ENCODE measurements around the gene FBL. TPM values are rescaled to one million over a fixed set of nuclear protein-coding genes. Genes with fewer than 3 reads are reported as not detected.

Gene FBL
- total and polyA plus RNA-seq, 2 donors, result 185 to 208 TPM

DNA sequence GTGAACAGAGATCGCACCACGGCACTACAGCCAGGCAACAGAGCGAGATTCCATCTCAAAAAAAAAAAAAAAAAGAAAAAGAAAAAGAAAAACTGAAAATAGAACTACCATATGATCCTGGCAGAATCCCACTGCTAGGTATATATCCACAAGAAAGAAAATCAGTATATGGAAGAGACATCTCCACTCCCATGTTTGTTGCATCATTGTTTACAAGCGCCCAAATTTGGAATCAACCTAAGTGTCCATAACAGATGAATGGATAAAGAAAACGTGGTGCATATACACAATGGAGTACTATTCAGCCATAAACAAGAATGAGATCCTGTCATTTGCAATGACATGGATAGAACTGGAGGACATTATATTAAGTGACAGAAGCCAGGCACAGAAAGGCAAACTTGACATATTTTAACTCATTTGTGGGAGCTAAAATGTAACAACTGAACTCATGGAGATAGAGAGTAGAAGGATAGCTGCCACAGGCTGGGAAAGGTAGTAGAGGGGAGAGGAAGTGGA, 38.3 kb downstream of the FBL start:
- Histone ChIP-seq H3K4me3 (ENCODE audit: low read length in 2 of 2) (no peak overlapping the region), H3K27me3 (ENCODE audit: control insufficient read depth in 2 of 2, insufficient read depth in 1 of 2, low read length in 1 of 2) (peaks cover 0 to 2% of the 10 kb centered on the region in 2 donors), H3K36me3 (ENCODE audit: control insufficient read depth in 2 of 2, insufficient read depth in 2 of 2, low read length in 1 of 2) (no peaks in the 10 kb centered on the region), H3K9me3 (ENCODE audit: control insufficient read depth in 2 of 2, insufficient read depth in 1 of 2, low read length in 1 of 2) (peaks cover 0 to 1% of the 10 kb centered on the region in 2 donors), H3K27ac (ENCODE audit: low read depth in 1 of 2, low read length in 1 of 2) (no peak overlapping the region), H3K4me1 (ENCODE audit: control insufficient read depth in 2 of 2, insufficient read depth in 2 of 2, low read length in 2 of 2) (no peaks in the 10 kb centered on the region)
- no peak for DNase-seq (ENCODE audit: low read depth in 6 of 9, low spot score in 9 of 9)
- 90% methylated on average over 5 of the region's 5 CpGs for WGBS

DNA sequence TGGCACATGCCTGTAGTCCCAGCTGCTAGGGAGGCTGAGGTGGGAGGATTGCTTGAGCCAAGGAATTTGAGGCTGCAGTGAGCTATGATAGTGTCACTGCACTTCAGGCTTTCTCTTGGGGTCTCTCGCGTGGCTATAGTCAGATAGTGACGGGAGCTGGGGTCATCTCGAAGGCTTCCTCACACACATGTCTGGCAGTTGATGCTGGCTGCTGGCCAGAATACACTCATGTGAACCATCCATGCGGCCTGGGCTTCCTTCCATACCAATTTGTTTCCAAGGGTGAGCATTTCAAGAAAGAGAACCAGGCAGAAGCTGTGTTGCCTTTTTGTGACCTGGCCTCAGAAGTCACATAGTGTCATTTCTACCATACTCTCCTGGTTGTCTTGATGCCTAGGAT, 41.1 kb downstream of the FBL start:
- WGBS, result 80% methylated on average over 5 of the region's 5 CpGs
- no peaks in the 10 kb centered on the region for H3K4me1 ChIP-seq (ENCODE audit: control insufficient read depth in 2 of 2, insufficient read depth in 2 of 2, low read length in 2 of 2)
- DNase-seq (ENCODE audit: low read depth in 6 of 9, low spot score in 9 of 9), result no peak

DNA sequence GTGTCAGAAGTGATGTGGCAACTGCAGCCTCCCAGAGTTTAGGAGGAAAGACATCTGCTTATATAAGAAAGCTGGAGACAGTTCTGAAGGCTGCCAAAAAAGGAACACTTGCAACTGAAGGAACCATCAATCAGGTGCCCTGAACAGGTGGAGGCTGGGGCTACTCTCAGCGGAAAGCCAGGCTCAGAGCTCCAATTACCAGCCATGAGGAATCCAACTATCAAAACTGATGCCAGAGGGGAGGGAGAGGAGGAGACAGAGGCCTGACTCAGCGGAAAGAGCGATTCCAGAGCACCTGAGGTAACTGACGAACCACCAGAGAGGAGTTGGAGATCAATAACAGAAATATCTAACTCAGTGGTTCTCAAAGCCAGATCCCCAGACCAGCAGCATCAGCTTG, 43.2 kb downstream of the FBL start:
- DNase-seq (ENCODE audit: low read depth in 6 of 9, low spot score in 9 of 9), result peak in 1 of 9 donors; percentile 9
- Histone ChIP-seq H3K4me3 (ENCODE audit: low read length in 2 of 2) (no peak overlapping the region), H3K27me3 (ENCODE audit: control insufficient read depth in 2 of 2, insufficient read depth in 1 of 2, low read length in 1 of 2) (peaks cover 0 to 5% of the 10 kb centered on the region in 2 donors), H3K27ac (ENCODE audit: low read depth in 1 of 2, low read length in 1 of 2) (no peak overlapping the region), H3K36me3 (ENCODE audit: control insufficient read depth in 2 of 2, insufficient read depth in 2 of 2, low read length in 1 of 2) (no peaks in the 10 kb centered on the region), H3K9me3 (ENCODE audit: control insufficient read depth in 2 of 2, insufficient read depth in 1 of 2, low read length in 1 of 2) (peaks cover 0 to 1% of the 10 kb centered on the region in 2 donors), H3K4me1 (ENCODE audit: control insufficient read depth in 2 of 2, insufficient read depth in 2 of 2, low read length in 2 of 2) (no peaks in the 10 kb centered on the region)
- 50% methylated on average over 4 of the region's 4 CpGs for WGBS

More for the DNA sequence above, 41.1 kb downstream of the FBL start:
- Histone ChIP-seq H3K9me3 (ENCODE audit: control insufficient read depth in 2 of 2, insufficient read depth in 1 of 2, low read length in 1 of 2) (peaks cover 0 to 1% of the 10 kb centered on the region in 2 donors), H3K27me3 (ENCODE audit: control insufficient read depth in 2 of 2, insufficient read depth in 1 of 2, low read length in 1 of 2) (peaks cover 0 to 5% of the 10 kb centered on the region in 2 donors), H3K27ac (ENCODE audit: low read depth in 1 of 2, low read length in 1 of 2) (no peak overlapping the region), H3K4me3 (ENCODE audit: low read length in 2 of 2) (no peak overlapping the region), H3K36me3 (ENCODE audit: control insufficient read depth in 2 of 2, insufficient read depth in 2 of 2, low read length in 1 of 2) (no peaks in the 10 kb centered on the region)

DNA sequence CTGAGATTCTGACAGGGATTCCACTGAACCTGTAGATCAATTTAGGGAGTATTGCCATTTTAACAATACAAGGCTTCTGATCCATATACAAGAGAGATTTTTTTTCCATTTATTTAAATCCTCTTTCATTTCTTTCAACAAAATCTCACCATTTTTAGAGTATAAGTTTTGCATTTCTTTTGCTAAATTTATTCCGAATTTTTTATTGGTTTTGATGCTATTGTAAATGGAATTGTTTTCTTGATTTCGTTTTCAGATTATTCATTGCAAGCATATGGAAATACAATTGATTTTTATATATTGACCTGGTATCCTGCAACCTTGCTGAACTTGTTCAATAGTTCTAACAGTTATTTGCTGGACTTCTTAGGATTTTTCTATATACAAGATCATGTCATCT, 49.1 kb downstream of the FBL start:
- Histone ChIP-seq H3K4me3 (ENCODE audit: low read length in 2 of 2) (no peak overlapping the region), H3K36me3 (ENCODE audit: control insufficient read depth in 2 of 2, insufficient read depth in 2 of 2, low read length in 1 of 2) (no peaks in the 10 kb centered on the region), H3K4me1 (ENCODE audit: control insufficient read depth in 2 of 2, insufficient read depth in 2 of 2, low read length in 2 of 2) (peaks cover 0 to 2% of the 10 kb centered on the region in 2 donors), H3K27ac (ENCODE audit: low read depth in 1 of 2, low read length in 1 of 2) (no peak overlapping the region), H3K9me3 (ENCODE audit: control insufficient read depth in 2 of 2, insufficient read depth in 1 of 2, low read length in 1 of 2) (no peaks in the 10 kb centered on the region), H3K27me3 (ENCODE audit: control insufficient read depth in 2 of 2, insufficient read depth in 1 of 2, low read length in 1 of 2) (peaks cover 0 to 3% of the 10 kb centered on the region in 2 donors)
- DNase-seq (ENCODE audit: low read depth in 6 of 9, low spot score in 9 of 9), result no peak
- WGBS, result 86% methylated on average over 2 of the region's 2 CpGs

DNA sequence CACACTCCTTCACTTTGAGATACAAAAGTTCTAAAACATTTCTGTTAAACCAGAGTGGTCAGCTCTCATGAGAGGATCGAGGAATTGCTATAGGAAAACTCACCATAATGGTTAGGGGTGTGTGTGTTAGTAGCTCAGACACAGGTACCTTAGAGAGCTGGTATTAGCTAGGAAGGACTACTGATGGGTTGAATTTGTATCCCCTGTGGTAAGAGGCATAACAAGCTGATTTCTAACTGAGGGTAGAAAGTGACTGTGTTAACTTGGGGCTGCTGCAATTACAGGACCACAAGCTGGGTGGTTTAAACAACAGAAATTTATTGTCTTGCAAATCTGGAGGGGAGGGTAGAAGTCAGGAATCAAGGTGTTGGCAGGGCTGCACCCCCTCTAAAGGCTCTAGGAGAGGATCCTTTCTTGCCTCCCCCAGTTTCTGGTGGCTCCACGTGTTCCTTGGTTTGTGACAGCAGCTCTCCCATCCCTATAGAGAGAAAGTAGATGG, 50.1 kb downstream of the FBL start:
- Histone ChIP-seq H3K36me3 (ENCODE audit: control insufficient read depth in 2 of 2, insufficient read depth in 2 of 2, low read length in 1 of 2) (no peaks in the 10 kb centered on the region), H3K27ac (ENCODE audit: low read depth in 1 of 2, low read length in 1 of 2) (no peak overlapping the region), H3K4me1 (ENCODE audit: control insufficient read depth in 2 of 2, insufficient read depth in 2 of 2, low read length in 2 of 2) (peaks cover 0 to 2% of the 10 kb centered on the region in 2 donors), H3K4me3 (ENCODE audit: low read length in 2 of 2) (no peak overlapping the region), H3K9me3 (ENCODE audit: control insufficient read depth in 2 of 2, insufficient read depth in 1 of 2, low read length in 1 of 2) (no peaks in the 10 kb centered on the region), H3K27me3 (ENCODE audit: control insufficient read depth in 2 of 2, insufficient read depth in 1 of 2, low read length in 1 of 2) (peaks cover 0 to 2% of the 10 kb centered on the region in 2 donors)
- WGBS, result 47% methylated on average over 2 of the region's 2 CpGs
- no peak for DNase-seq (ENCODE audit: low read depth in 6 of 9, low spot score in 9 of 9)

DNA sequence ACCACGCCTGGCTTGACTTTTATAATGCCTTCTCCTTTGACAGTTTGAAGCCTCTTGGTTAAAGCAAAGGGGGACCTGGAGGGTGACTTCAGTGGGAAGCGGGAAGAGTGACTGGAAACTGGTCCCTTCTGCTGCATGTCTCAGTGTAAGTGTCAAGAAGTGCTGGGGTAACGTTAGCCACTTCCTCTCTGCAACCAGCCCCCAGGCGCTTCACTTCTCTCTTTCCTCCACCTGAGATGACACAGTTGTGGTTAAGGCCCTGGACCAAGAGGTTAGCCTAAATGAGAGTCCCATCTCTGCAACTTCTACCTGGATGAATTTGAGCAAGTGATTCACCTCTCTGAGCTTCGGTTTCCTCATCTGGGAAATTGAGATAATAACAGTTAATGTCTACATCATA, 51.2 kb downstream of the FBL start:
- WGBS, result 40% methylated on average over 5 of the region's 5 CpGs
- H3K4me3 ChIP-seq (ENCODE audit: low read length in 2 of 2), result no peak overlapping the region
- no peak for DNase-seq (ENCODE audit: low read depth in 6 of 9, low spot score in 9 of 9)
- H3K36me3 ChIP-seq (ENCODE audit: control insufficient read depth in 2 of 2, insufficient read depth in 2 of 2, low read length in 1 of 2), result no peaks in the 10 kb centered on the region
- H3K27me3 ChIP-seq (ENCODE audit: control insufficient read depth in 2 of 2, insufficient read depth in 1 of 2, low read length in 1 of 2), result peaks cover 0 to 2% of the 10 kb centered on the region in 2 donors
- H3K27ac ChIP-seq (ENCODE audit: low read depth in 1 of 2, low read length in 1 of 2), result no peak overlapping the region
- H3K9me3 ChIP-seq (ENCODE audit: control insufficient read depth in 2 of 2, insufficient read depth in 1 of 2, low read length in 1 of 2), result no peaks in the 10 kb centered on the region
- H3K4me1 ChIP-seq (ENCODE audit: control insufficient read depth in 2 of 2, insufficient read depth in 2 of 2, low read length in 2 of 2), result peaks cover 0 to 2% of the 10 kb centered on the region in 2 donors

DNA sequence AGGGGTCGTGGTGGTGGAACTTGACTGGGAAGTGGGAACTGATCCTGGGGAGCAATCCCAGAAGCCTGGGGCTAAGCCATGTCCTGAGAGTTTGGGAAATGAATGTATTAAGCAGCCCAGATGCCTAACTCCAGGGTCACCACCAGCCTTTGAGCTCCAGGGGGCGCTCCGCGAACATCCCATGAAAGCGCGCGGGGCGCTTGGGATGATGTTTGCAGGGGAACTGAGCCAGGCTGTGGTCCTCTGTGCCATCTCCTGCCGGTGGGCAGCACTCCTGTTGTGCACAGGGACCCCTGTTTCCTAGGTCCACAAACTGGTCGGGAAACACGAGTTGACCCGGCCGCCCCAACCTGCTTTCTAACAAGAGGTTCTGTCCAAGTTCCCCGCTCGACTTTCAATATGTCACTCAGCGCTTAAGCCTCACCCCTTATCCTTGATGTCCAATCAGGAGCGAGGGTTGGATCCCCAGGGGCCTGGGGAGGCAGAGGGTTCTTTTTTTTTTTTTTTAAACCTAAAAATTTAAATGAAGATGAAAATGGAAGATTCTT, 53.1 kb downstream of the FBL start:
- no peak overlapping the region for H3K27ac ChIP-seq (ENCODE audit: low read depth in 1 of 2, low read length in 1 of 2)
- peak; percentile 34 to 83 (median 64) for DNase-seq (ENCODE audit: low read depth in 6 of 9, low spot score in 9 of 9)
- H3K9me3 ChIP-seq (ENCODE audit: control insufficient read depth in 2 of 2, insufficient read depth in 1 of 2, low read length in 1 of 2), result no peaks in the 10 kb centered on the region
- H3K4me1 ChIP-seq (ENCODE audit: control insufficient read depth in 2 of 2, insufficient read depth in 2 of 2, low read length in 2 of 2), result peaks cover 0 to 2% of the 10 kb centered on the region in 2 donors
- H3K36me3 ChIP-seq (ENCODE audit: control insufficient read depth in 2 of 2, insufficient read depth in 2 of 2, low read length in 1 of 2), result no peaks in the 10 kb centered on the region
- peak overlapping the region; percentile 34 to 42 for H3K4me3 ChIP-seq (ENCODE audit: low read length in 2 of 2)
- under 1% methylated on average over 17 of the region's 17 CpGs for WGBS
- peaks cover 0 to 2% of the 10 kb centered on the region in 2 donors for H3K27me3 ChIP-seq (ENCODE audit: control insufficient read depth in 2 of 2, insufficient read depth in 1 of 2, low read length in 1 of 2)

DNA sequence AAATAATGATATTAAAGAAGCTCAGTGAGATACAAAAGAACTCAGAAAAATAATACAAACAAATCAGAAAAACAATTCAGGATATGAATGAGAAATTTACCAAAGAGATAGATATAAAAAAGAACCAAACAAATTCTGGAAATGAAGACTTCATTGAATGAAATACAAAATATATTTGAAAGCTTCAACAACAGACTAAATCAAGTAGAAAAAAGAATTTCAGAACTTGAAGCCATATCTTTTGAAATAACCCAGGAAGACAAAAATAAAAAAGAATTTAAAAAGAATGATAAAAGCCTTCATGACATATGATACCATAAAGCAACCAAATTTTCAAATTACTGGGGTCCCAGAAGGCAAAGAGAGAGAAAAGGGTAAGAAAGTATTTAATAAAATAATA, 57.9 kb downstream of the FBL start:
- H3K9me3 ChIP-seq (ENCODE audit: control insufficient read depth in 2 of 2, insufficient read depth in 1 of 2, low read length in 1 of 2), result peaks cover 3 to 5% of the 10 kb centered on the region in 2 donors
- no peak overlapping the region for H3K4me3 ChIP-seq (ENCODE audit: low read length in 2 of 2)
- no peaks in the 10 kb centered on the region for H3K36me3 ChIP-seq (ENCODE audit: control insufficient read depth in 2 of 2, insufficient read depth in 2 of 2, low read length in 1 of 2)
- peaks cover 0 to 2% of the 10 kb centered on the region in 2 donors for H3K4me1 ChIP-seq (ENCODE audit: control insufficient read depth in 2 of 2, insufficient read depth in 2 of 2, low read length in 2 of 2)
- DNase-seq (ENCODE audit: low read depth in 6 of 9, low spot score in 9 of 9), result no peak
- no peaks in the 10 kb centered on the region for H3K27me3 ChIP-seq (ENCODE audit: control insufficient read depth in 2 of 2, insufficient read depth in 1 of 2, low read length in 1 of 2)
- H3K27ac ChIP-seq (ENCODE audit: low read depth in 1 of 2, low read length in 1 of 2), result no peak overlapping the region
